Panc1 (cell line): ENCODE results near the gene APP.

Experiments
- CTCF ChIP-seq: fragments of 450-650 bp; IDR thresholded peaks from 2 replicates; pipeline ENCODE4 v1.5.1; 2017; ENCODE audit warnings: mild to moderate bottlenecking
- POLR2AphosphoS5 ChIP-seq: IDR thresholded peaks from 2 replicates; pipeline ENCODE4 v1.6.1; 2012; ENCODE audit warnings: mild to moderate bottlenecking, low read depth, low read length, moderate library complexity

GRCh38 chr21:25867061-25867460, 303.5 kb downstream of the APP start:
- TF ChIP-seq CTCF (no peak), POLR2AphosphoS5 (no peak)
